Measurements from ENCODE around the gene CPEB4. TPM values are rescaled to one million over a fixed set of nuclear protein-coding genes. Genes with fewer than 3 reads are reported as not detected.

CPEB4 gene
- total RNA-seq, 1 experiment from 2014 or later = 8.7 TPM

GRCh38 chr5:173863359-173863758, 24.8 kb upstream of the CPEB4 start:
- no CpG with 5 or more reads among the region's 3 CpGs for WGBS (ENCODE audit: extremely low coverage, insufficient read length, low lambda C conversion rate)
- peaks cover 0 to 10% of the 10 kb centered on the region in 2 experiments; a peak in 2 of 5 replicates for H3K9me3 Mint-ChIP-seq
- no peak for TF ChIP-seq CTCF (conservative IDR thresholded peaks at IDR 0.05)

More at GRCh38 chr5:173863359-173863758, 24.8 kb upstream of the CPEB4 start:
- no peak overlapping the region for H2BK120ac ChIP-seq (ENCODE audit: low read depth, low read length, poor library complexity, severe bottlenecking)
- no peak overlapping the region for H2BK5ac ChIP-seq (ENCODE audit: insufficient read length, low read length)
- H3K27ac ChIP-seq (ENCODE audit: insufficient read length, low read depth, low read length) = no peak overlapping the region
- Mint-ChIP-seq H3K27me3 (ENCODE audit: low read depth) (peaks cover 3% of the 10 kb centered on the region), H3K27ac (no peak overlapping the region), H3K36me3 (ENCODE audit: insufficient read depth in 1 of 3, low read depth in 3 of 3) (peaks cover 0 to 4% (median 0%) of the 10 kb centered on the region in 3 experiments; a peak in 2 of 7 replicates), H3K4me3 (no peak overlapping the region), H3K4me1 (peaks cover 15 to 21% of the 10 kb centered on the region in 2 experiments)
- H3K14ac ChIP-seq (ENCODE audit: insufficient read depth, low read length) = no peak overlapping the region
- H2BK12ac ChIP-seq (ENCODE audit: insufficient read length, low read depth, low read length) = no peak overlapping the region
- no peaks in the 10 kb centered on the region for H4K20me1 ChIP-seq (ENCODE audit: control insufficient read depth, insufficient read depth, insufficient read length)
- no peaks in the 10 kb centered on the region for H3K4me1 ChIP-seq (ENCODE audit: insufficient read depth, low read length)
- no peak overlapping the region for H3K23ac ChIP-seq (ENCODE audit: insufficient read length, low read depth, low read length)
- no peak overlapping the region for H4K91ac ChIP-seq (ENCODE audit: insufficient read length, low read depth, low read length)
- H3K18ac ChIP-seq (ENCODE audit: insufficient read length, low read depth, low read length) = no peak overlapping the region
- H4K5ac ChIP-seq (ENCODE audit: insufficient read length, low read depth, low read length) = no peak overlapping the region
- no peaks in the 10 kb centered on the region for H3K23me2 ChIP-seq (ENCODE audit: insufficient read length, low read depth, low read length, poor library complexity, severe bottlenecking)
- H3K79me2 ChIP-seq (ENCODE audit: insufficient read depth, low read length) = no peaks in the 10 kb centered on the region
- H3K4me2 ChIP-seq (ENCODE audit: insufficient read depth, insufficient read length, low read length) = no peak overlapping the region
- H2BK15ac ChIP-seq (ENCODE audit: low read depth, low read length) = no peak overlapping the region
- no peak overlapping the region for H3K9ac ChIP-seq (ENCODE audit: extremely low read depth, insufficient read length, low read length)
- H3K4ac ChIP-seq (ENCODE audit: low read depth, low read length) = no peak overlapping the region
- no peak overlapping the region for H2BK20ac ChIP-seq (ENCODE audit: low read depth, low read length, poor library complexity, severe bottlenecking)
- H3K27me3 ChIP-seq (ENCODE audit: insufficient read depth, low read length) = no peaks in the 10 kb centered on the region
- no peak for DNase-seq
- H3K79me1 ChIP-seq (ENCODE audit: insufficient read depth, low read depth, low read length, poor library complexity, severe bottlenecking) = no peaks in the 10 kb centered on the region
- no peak overlapping the region for H3K56ac ChIP-seq (ENCODE audit: insufficient read length, low read depth, low read length)
- no peaks in the 10 kb centered on the region for H3K9me3 ChIP-seq (ENCODE audit: control insufficient read depth, low read depth, low read length)
- H3T11ph ChIP-seq (ENCODE audit: low read length) = no peak overlapping the region
- no peak overlapping the region for H2AK5ac ChIP-seq (ENCODE audit: insufficient read length, low read length)
- H2AFZ ChIP-seq (ENCODE audit: low read length) = no peak overlapping the region
- no peak overlapping the region for H4K8ac ChIP-seq (replicated peaks; ENCODE audit: insufficient read length, low read depth, low read length)

Data from H9 (cell line).